Nephron (organoid): ENCODE data around the gene ZFYVE19.

Source experiments
- H3K27ac Mint-ChIP-seq, 3 experiments: 2 replicates each; pipeline ENCODE4 v1.8.0; 2020; ENCODE audit warnings: mixed read lengths in 3 of 3, mild to moderate bottlenecking in 2 of 3, moderate library complexity in 1 of 3
- H3K27me3 Mint-ChIP-seq: 2 replicates; pipeline ENCODE4 v1.8.0; 2021; ENCODE audit warnings: low read depth, mild to moderate bottlenecking, moderate library complexity, mixed read lengths
- H3K36me3 Mint-ChIP-seq: 2 replicates; pipeline ENCODE4 v1.8.0; 2020; ENCODE audit warnings: low read depth, mixed read lengths
- H3K4me1 Mint-ChIP-seq: 2 replicates; pipeline ENCODE4 v1.8.0; 2020; ENCODE audit warnings: mixed read lengths
- H3K4me3 Mint-ChIP-seq, 3 experiments: 2 replicates each; pipeline ENCODE4 v1.8.0; 2020; ENCODE audit warnings: mild to moderate bottlenecking in 3 of 3, mixed read lengths in 3 of 3, moderate library complexity in 2 of 3
- H3K9me3 Mint-ChIP-seq: 2 replicates; pipeline ENCODE4 v1.8.0; 2020; ENCODE audit warnings: mixed read lengths
- CTCF ChIP-seq, 3 experiments: fragments of 200-600 bp; sonication (generic); IDR thresholded peaks; one replicate each; pipeline ENCODE4 v1.5.0; 2021; ENCODE audit warnings: antibody characterized with exemption in 3 of 3; ENCODE audit not compliant: unreplicated experiment in 3 of 3

ZFYVE19 gene

GRCh38 chr15:40785164-40785563, 21.7 kb upstream of the ZFYVE19 start:
- Mint-ChIP-seq H3K27ac (peak overlapping the region in 2 of 3 experiments; percentile 15 to 47), H3K9me3 (no peaks in the 10 kb centered on the region), H3K4me1 (no peaks in the 10 kb centered on the region), H3K4me3 (no peak overlapping the region), H3K36me3 (peaks cover 5% of the 10 kb centered on the region), H3K27me3 (no peaks in the 10 kb centered on the region)
- no peak for TF ChIP-seq CTCF (IDR thresholded peaks at IDR 0.05; ENCODE audit: unreplicated experiment in 3 of 3)

DNA sequence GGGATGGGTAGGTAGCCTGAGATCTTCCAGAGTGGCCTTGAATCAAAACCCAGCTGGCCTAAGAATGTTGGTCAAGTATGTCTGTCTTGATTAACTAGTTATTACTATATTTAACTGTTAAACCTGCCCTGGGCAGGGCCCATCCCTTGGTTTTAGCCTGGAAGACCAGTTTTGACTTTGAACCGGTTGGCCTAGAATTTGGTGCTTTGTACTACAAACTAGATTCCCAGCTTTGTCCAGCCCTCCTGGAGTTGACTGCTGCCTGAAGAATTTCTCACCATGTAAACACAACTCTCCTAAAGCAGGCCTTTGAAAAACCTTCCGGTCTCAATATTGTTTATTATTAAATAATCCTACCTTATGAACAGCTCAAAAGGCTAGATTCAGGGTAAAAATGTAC, 21.1 kb upstream of the ZFYVE19 start:
- H3K4me3 Mint-ChIP-seq, result no peak overlapping the region
- peak overlapping the region in 2 of 3 experiments; percentile 15 to 47 for H3K27ac Mint-ChIP-seq
- no peak for TF ChIP-seq CTCF (IDR thresholded peaks at IDR 0.05; ENCODE audit: unreplicated experiment in 3 of 3)
- H3K4me1 Mint-ChIP-seq, result no peaks in the 10 kb centered on the region
- H3K9me3 Mint-ChIP-seq, result no peaks in the 10 kb centered on the region
- H3K36me3 Mint-ChIP-seq, result peaks cover 3% of the 10 kb centered on the region
- H3K27me3 Mint-ChIP-seq, result no peaks in the 10 kb centered on the region

DNA sequence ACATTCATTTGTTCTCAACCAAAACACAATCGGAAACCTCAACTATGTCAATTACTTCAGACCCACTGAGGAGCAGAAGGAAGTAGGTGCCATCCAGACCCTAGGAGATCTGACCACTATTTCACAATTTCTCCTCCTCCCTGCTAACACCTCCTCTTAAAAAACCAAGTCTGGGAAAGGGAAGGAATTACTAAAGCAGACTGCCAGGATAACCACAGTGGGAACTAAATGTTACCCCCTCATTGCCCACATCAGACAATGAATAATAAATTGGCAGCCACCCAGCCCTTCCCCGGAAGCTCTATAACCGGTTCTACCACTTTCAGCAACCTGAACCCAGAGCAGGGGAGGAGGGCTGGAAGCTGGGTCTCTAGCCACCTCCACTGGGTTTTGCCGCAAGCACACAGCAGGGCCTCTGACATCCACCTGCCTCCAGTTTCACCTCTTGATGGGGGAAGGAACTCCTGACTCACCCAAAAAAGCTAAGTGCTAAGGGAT, 19.5 kb upstream of the ZFYVE19 start:
- H3K4me3 Mint-ChIP-seq, result no peak overlapping the region
- H3K4me1 Mint-ChIP-seq, result no peaks in the 10 kb centered on the region
- H3K9me3 Mint-ChIP-seq, result no peaks in the 10 kb centered on the region
- no peaks in the 10 kb centered on the region for H3K27me3 Mint-ChIP-seq
- peak overlapping the region; percentile 47 to 89 (median 71) for H3K27ac Mint-ChIP-seq
- TF ChIP-seq CTCF (IDR thresholded peaks at IDR 0.05; ENCODE audit: unreplicated experiment in 3 of 3), result no peak
- peaks cover 10% of the 10 kb centered on the region for H3K36me3 Mint-ChIP-seq

DNA sequence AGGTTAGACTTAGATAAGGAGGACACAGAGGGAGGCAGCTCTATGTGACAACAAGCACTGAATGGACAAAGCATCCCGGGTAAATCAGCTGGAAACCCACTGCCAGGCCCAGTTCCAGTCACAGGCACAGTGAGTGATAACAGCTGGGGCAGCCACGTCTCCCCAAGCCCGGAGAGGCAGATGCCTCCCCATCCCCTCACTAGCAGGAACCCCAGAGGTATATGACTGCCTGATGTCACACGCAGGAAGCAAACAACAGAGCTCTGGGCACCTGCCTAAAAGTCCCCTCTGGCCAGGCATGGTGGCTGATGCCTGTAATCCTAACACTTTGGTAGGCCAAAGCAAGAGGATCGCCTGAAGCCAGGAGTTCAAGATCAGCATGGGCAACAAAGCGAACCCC, 18.9 kb upstream of the ZFYVE19 start:
- no peak overlapping the region for H3K4me3 Mint-ChIP-seq
- H3K9me3 Mint-ChIP-seq, result no peaks in the 10 kb centered on the region
- peaks cover 9% of the 10 kb centered on the region for H3K36me3 Mint-ChIP-seq
- no peak for TF ChIP-seq CTCF (IDR thresholded peaks at IDR 0.05; ENCODE audit: unreplicated experiment in 3 of 3)
- H3K27ac Mint-ChIP-seq, result peak overlapping the region; percentile 47 to 89 (median 71)
- H3K4me1 Mint-ChIP-seq, result no peaks in the 10 kb centered on the region
- H3K27me3 Mint-ChIP-seq, result no peaks in the 10 kb centered on the region

DNA sequence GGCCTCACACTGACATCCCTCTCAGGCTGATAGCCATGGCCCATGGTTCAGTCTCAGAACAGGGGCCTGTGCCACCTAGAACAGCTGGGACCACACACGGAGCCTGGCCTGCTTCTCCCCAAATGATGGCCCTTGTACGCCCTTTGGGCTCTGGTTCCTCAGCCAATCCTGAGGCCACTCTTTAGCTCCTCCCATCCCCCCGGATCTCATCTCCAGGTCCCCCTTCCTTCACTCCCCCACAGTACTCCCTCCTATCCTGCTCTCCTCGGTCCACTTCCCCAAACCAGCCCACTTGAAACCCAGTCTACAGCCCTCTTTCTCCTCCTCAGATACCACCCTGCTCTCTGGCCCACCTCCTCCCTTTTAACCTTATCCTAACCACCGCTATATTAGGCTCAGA, 17.8 kb upstream of the ZFYVE19 start:
- TF ChIP-seq CTCF (IDR thresholded peaks at IDR 0.05; ENCODE audit: unreplicated experiment in 3 of 3), result no peak
- Mint-ChIP-seq H3K27ac (peak overlapping the region; percentile 11 to 35 (median 20)), H3K4me1 (no peaks in the 10 kb centered on the region), H3K9me3 (no peaks in the 10 kb centered on the region), H3K27me3 (no peaks in the 10 kb centered on the region), H3K4me3 (no peak overlapping the region), H3K36me3 (peaks cover 12% of the 10 kb centered on the region)

DNA sequence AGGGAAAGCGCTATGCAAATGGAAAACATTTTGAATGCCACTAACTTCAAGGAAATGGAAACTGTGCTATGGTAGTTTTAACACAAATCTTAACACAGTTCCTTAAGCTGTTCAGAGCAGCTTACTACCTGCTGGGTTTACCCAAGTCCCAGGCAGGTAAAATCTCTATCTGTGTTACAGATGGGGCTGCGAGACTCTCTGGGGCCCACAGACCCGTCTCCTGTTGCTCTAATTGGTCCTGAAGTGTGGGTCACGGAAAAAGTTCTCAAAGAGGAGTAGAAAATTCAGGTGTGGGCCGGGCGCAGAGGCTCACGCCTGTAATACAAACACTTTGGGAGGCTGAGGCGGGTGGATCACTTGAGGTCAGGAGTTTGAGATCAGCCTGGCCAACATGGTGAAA, 16.9 kb upstream of the ZFYVE19 start:
- Mint-ChIP-seq H3K36me3 (peaks cover 12% of the 10 kb centered on the region), H3K4me1 (no peaks in the 10 kb centered on the region), H3K4me3 (no peak overlapping the region), H3K27ac (no peak overlapping the region), H3K9me3 (no peaks in the 10 kb centered on the region), H3K27me3 (no peaks in the 10 kb centered on the region)
- TF ChIP-seq CTCF (IDR thresholded peaks at IDR 0.05; ENCODE audit: unreplicated experiment in 3 of 3), result no peak
